ENCODE data around the gene CAPN6. TPM values are rescaled to one million over a fixed set of nuclear protein-coding genes. Genes with fewer than 3 reads are reported as not detected.

The CAPN6 gene
- total RNA-seq, 4 donors from 2014 or later, result 0.35 TPM; not detected in 3

DNA sequence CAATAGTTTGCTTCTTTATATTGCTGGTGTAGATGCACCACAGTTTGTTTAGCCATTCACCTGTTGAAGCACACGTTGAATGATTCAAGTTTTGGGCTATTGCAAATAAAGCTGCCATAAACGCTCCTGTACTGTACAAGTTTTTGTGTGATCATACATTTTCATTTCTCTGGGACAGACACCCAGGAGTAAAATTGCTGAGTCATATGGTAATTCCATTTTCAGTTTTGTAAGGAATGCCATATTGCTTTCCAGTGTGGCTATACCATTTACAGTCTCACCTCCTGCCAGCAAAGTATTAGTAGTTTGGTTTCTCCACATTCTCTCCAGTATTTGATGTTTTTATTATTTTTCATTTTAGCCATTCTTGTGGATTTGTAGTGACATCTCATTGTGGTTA, 32.0 kb upstream of the CAPN6 start:
- TF ChIP-seq, protein P1, sequence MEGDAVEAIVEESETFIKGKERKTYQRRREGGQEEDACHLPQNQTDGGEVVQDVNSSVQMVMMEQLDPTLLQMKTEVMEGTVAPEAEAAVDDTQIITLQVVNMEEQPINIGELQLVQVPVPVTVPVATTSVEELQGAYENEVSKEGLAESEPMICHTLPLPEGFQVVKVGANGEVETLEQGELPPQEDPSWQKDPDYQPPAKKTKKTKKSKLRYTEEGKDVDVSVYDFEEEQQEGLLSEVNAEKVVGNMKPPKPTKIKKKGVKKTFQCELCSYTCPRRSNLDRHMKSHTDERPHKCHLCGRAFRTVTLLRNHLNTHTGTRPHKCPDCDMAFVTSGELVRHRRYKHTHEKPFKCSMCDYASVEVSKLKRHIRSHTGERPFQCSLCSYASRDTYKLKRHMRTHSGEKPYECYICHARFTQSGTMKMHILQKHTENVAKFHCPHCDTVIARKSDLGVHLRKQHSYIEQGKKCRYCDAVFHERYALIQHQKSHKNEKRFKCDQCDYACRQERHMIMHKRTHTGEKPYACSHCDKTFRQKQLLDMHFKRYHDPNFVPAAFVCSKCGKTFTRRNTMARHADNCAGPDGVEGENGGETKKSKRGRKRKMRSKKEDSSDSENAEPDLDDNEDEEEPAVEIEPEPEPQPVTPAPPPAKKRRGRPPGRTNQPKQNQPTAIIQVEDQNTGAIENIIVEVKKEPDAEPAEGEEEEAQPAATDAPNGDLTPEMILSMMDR (IDR thresholded peaks at IDR 0.05), result no peak
- TF ChIP-seq POLR2A (IDR thresholded peaks at IDR 0.05), result no peak

DNA sequence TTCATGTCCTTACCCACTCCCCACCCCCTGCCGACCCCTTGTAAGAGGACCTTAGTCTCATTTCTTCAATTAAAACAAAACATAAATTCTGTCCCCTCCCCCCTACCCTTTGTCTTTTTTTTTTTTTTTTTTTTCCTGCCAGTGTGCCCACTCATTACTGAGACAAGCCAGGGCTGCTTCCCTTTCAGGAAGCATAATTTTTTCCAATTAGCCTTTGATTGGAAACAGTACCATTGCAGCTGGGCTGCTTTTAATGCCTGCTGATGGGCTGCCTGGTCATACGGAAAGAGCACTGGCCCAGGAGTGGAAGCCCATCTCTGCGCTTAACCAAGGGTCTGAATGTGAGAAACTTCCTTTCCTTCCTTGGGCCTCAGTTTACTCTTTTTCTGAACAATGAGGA, 18.6 kb upstream of the CAPN6 start:
- H3K27me3 ChIP-seq, result no peaks in the 10 kb centered on the region
- no peak overlapping the region for H3K27ac ChIP-seq
- no peaks in the 10 kb centered on the region for H3K4me1 ChIP-seq
- TF ChIP-seq, protein P1 (IDR thresholded peaks at IDR 0.05), result no peak
- TF ChIP-seq POLR2A (IDR thresholded peaks at IDR 0.05), result no peak
- DNase-seq, result no peak
- H3K9me3 ChIP-seq, result no peaks in the 10 kb centered on the region
- no peak overlapping the region for H3K4me3 ChIP-seq
- no peaks in the 10 kb centered on the region for H3K36me3 ChIP-seq

More for the DNA sequence above, 32.0 kb upstream of the CAPN6 start:
- Histone ChIP-seq H3K27me3 (no peaks in the 10 kb centered on the region), H3K4me3 (no peak overlapping the region), H3K27ac (no peak overlapping the region), H3K9me3 (no peaks in the 10 kb centered on the region), H3K36me3 (no peaks in the 10 kb centered on the region), H3K4me1 (no peaks in the 10 kb centered on the region)
- DNase-seq, result no peak

GRCh38 chrX:111284631-111285293, 14.5 kb upstream of the CAPN6 start:
- no peaks in the 10 kb centered on the region for H3K27me3 ChIP-seq
- no peak overlapping the region for H3K4me3 ChIP-seq
- H3K4me1 ChIP-seq, result no peaks in the 10 kb centered on the region
- H3K36me3 ChIP-seq, result no peaks in the 10 kb centered on the region
- no peak for DNase-seq
- no peaks in the 10 kb centered on the region for H3K9me3 ChIP-seq
- TF ChIP-seq POLR2A (IDR thresholded peaks at IDR 0.05), result no peak
- TF ChIP-seq, protein P1 (IDR thresholded peaks at IDR 0.05), result no peak
- H3K27ac ChIP-seq, result no peak overlapping the region

DNA sequence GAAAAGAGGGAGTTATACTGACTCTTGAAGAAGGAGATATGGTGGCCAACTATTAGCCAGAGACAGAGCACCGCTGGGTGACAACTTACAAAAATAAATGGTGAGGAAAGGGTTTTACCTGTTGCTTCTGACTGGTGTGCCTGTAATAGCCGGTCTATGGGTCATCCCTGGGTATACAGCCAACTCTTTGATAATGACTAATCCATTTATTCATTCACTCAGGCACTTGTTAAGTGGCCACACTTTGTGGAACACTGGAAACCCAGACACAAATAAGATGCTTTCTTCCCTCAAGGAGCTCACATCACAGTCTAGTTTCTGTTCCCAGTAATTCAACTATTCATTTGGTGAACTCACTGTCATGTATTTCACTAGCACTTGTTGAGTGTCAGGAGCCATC, 13.2 kb upstream of the CAPN6 start:
- Histone ChIP-seq H3K36me3 (no peaks in the 10 kb centered on the region), H3K4me1 (no peaks in the 10 kb centered on the region), H3K4me3 (no peak overlapping the region), H3K9me3 (no peaks in the 10 kb centered on the region), H3K27ac (no peak overlapping the region), H3K27me3 (no peaks in the 10 kb centered on the region)
- no peak for DNase-seq
- no peak for TF ChIP-seq POLR2A (IDR thresholded peaks at IDR 0.05)

DNA sequence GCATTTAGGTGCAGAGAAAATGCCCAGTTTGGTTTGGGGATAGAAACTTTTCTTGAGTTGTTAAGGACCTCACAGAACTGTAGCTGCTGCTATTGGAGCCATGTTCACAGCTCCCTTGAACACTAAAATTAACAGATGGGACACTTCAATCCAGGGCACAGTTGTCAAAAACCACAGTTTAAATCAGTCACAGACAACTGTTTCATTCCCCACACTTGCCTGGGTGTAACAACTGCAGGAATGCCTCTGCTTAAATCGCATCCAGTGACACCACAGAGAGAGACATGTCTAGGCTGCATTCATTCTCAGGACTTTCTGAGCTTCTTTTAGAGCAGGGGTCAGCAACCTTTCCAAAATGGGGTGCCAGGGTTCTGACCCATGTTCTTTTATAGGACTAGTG, 12.7 kb upstream of the CAPN6 start:
- no peak overlapping the region for H3K4me3 ChIP-seq
- TF ChIP-seq, protein P1 (IDR thresholded peaks at IDR 0.05), result no peak
- no peak for TF ChIP-seq POLR2A (IDR thresholded peaks at IDR 0.05)
- H3K27me3 ChIP-seq, result no peaks in the 10 kb centered on the region
- no peaks in the 10 kb centered on the region for H3K36me3 ChIP-seq
- no peak for DNase-seq
- H3K4me1 ChIP-seq, result no peaks in the 10 kb centered on the region
- no peaks in the 10 kb centered on the region for H3K9me3 ChIP-seq
- H3K27ac ChIP-seq, result no peak overlapping the region

DNA sequence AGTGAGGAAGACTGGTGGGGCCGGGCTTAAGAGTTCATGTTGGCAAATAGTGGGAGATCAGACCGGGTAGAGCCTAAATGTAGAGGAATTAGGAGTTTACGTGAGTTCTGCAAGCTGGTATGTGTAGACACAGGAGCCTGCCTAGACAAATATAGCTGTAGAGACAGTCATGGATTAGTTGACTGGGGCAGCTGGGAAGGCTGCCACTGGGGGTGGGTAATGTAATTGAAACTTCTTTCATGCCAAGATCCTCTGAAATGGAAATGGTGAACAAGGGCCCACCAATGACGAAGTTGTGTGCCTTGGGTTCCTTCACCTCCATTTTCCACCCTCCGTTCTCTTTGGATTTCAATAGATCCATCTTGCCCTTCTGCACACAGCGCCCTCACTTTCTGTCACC, 11.9 kb upstream of the CAPN6 start:
- no peak overlapping the region for H3K27ac ChIP-seq
- no peaks in the 10 kb centered on the region for H3K9me3 ChIP-seq
- H3K27me3 ChIP-seq, result no peaks in the 10 kb centered on the region
- no peaks in the 10 kb centered on the region for H3K36me3 ChIP-seq
- TF ChIP-seq, protein P1 (IDR thresholded peaks at IDR 0.05), result no peak
- TF ChIP-seq POLR2A (IDR thresholded peaks at IDR 0.05), result no peak
- DNase-seq, result no peak
- H3K4me1 ChIP-seq, result no peaks in the 10 kb centered on the region
- no peak overlapping the region for H3K4me3 ChIP-seq

All from Peyer's patch (tissue), 4 donors.